HepG2 (cell line): ENCODE results near the gene ZNF444. TPM values are rescaled to one million over a fixed set of nuclear protein-coding genes. Genes with fewer than 3 reads are reported as not detected.

Experiments used
- CREM ChIP-seq, 2 experiments: sonication (generic) in 1 of 2; formaldehyde crosslinking in 1 of 2; IDR thresholded peaks; 2 replicates each; pipeline versions ENCODE4 v1.4.0 to v1.6.1; 2016 to 2020; ENCODE audit warnings: antibody characterized with exemption in 1 of 2, mild to moderate bottlenecking in 1 of 2, missing genetic modification reagents in 1 of 2
- ETV5 ChIP-seq: IDR thresholded peaks from 2 replicates; pipeline ENCODE4 v1.6.1; 2018; ENCODE audit warnings: missing biosample characterization, missing genetic modification reagents, inconsistent platforms, borderline replicate concordance
- IKZF1 ChIP-seq: fragments of 450-650 bp; IDR thresholded peaks from 2 replicates; pipeline ENCODE4 v1.7.1; 2016
- ISL2 ChIP-seq: sonication (generic); formaldehyde crosslinking; IDR thresholded peaks from 2 replicates; pipeline ENCODE4 v1.5.0; 2020; ENCODE audit warnings: missing genetic modification reagents
- JUN ChIP-seq: sonication (generic); formaldehyde crosslinking; IDR thresholded peaks from 2 replicates; pipeline ENCODE4 v1.4.0; 2020; ENCODE audit warnings: mild to moderate bottlenecking, missing genetic modification reagents
- MAF1 ChIP-seq: sonication (generic); formaldehyde crosslinking; IDR thresholded peaks from 2 replicates; pipeline ENCODE4 v1.5.0; 2020; ENCODE audit warnings: missing genetic modification reagents, borderline replicate concordance
- MEF2D ChIP-seq: sonication (generic); formaldehyde crosslinking; IDR thresholded peaks from 2 replicates; pipeline ENCODE4 v1.5.1; 2020; ENCODE audit warnings: mild to moderate bottlenecking, missing genetic modification reagents
- MTF1 ChIP-seq: sonication (generic); formaldehyde crosslinking; IDR thresholded peaks from 2 replicates; pipeline ENCODE4 v1.5.0; 2020; ENCODE audit warnings: missing genetic modification reagents
- MZF1 ChIP-seq: sonication (generic); formaldehyde crosslinking; IDR thresholded peaks from 2 replicates; pipeline ENCODE4 v1.8.1; 2023; ENCODE audit warnings: mild to moderate bottlenecking, missing genetic modification reagents, borderline replicate concordance
- NCOA2 ChIP-seq: sonication (generic); formaldehyde crosslinking; IDR thresholded peaks from 2 replicates; pipeline ENCODE4 v1.8.0; 2022; ENCODE audit warnings: inconsistent platforms
- NRL ChIP-seq: sonication (generic); formaldehyde crosslinking; IDR thresholded peaks from 2 replicates; pipeline ENCODE4 v1.5.0; 2020; ENCODE audit warnings: missing genetic modification reagents, mild to moderate bottlenecking, moderate library complexity, borderline replicate concordance
- RFX3 ChIP-seq: IDR thresholded peaks from 2 replicates; pipeline ENCODE4 v1.6.1; 2016; ENCODE audit warnings: missing biosample characterization, missing genetic modification reagents
- RORA ChIP-seq: sonication (generic); formaldehyde crosslinking; IDR thresholded peaks from 2 replicates; pipeline ENCODE4 v1.5.0; 2020; ENCODE audit warnings: mild to moderate bottlenecking, missing genetic modification reagents, moderate library complexity
- STAT5B ChIP-seq: sonication (generic); formaldehyde crosslinking; IDR thresholded peaks from 2 replicates; pipeline ENCODE4 v1.4.0; 2020; ENCODE audit warnings: missing genetic modification reagents
- ZFP62 ChIP-seq: sonication (generic); formaldehyde crosslinking; IDR thresholded peaks from 2 replicates; pipeline ENCODE4 v1.4.0; 2020; ENCODE audit warnings: missing genetic modification reagents
- ZNF34 ChIP-seq: sonication (generic); formaldehyde crosslinking; IDR thresholded peaks from 2 replicates; pipeline ENCODE4 v1.4.0; 2020; ENCODE audit warnings: mild to moderate bottlenecking, missing genetic modification reagents, borderline replicate concordance
- ZNF678 ChIP-seq: sonication (generic); formaldehyde crosslinking; IDR thresholded peaks from 2 replicates; pipeline ENCODE4 v1.4.0; 2020; ENCODE audit warnings: mild to moderate bottlenecking, missing genetic modification reagents
- ZNF768 ChIP-seq: sonication (generic); formaldehyde crosslinking; IDR thresholded peaks from 2 replicates; pipeline ENCODE4 v1.4.0; 2020; ENCODE audit warnings: missing genetic modification reagents
- polyA plus RNA-seq, 8 experiments: library from polyadenylated mRNA; depleted of rRNA in 3 of 8; stranded (reverse) in 7 of 8; unstranded in 1 of 8; fragments of >200 nt; fragmentation: Illumina TruSeq in 4 of 8; extraction: Trizol in 4 of 8; gene quantifications; 2 replicates each; pipeline versions ENCODE4 v1.2.1 to v1.2.3, GENCODE V29; 2011 to 2016; ENCODE audit warnings: low read depth in 4 of 8, missing spikeins in 1 of 8, mixed read lengths in 1 of 8; ENCODE audit not compliant: insufficient read depth in 1 of 8
- total RNA-seq, 5 experiments: library from RNA; depleted of rRNA; stranded (reverse); fragments of >200 nt; fragmentation: Illumina TruSeq; extraction: Trizol; gene quantifications; 2 replicates each; pipeline ENCODE4 v1.2.3, GENCODE V29; 2016; ENCODE audit warnings: low read depth in 1 of 5
- TF ChIP-seq, protein P1 (sequence below): sonication (generic); formaldehyde crosslinking; IDR thresholded peaks from 2 replicates; pipeline ENCODE4 v1.8.0; 2022; ENCODE audit warnings: mild to moderate bottlenecking, missing genetic modification reagents, moderate library complexity
- TF ChIP-seq, protein P2 (sequence below): sonication (generic); formaldehyde crosslinking; IDR thresholded peaks from 2 replicates; pipeline ENCODE4 v1.8.0; 2022; ENCODE audit warnings: mild to moderate bottlenecking, missing genetic modification reagents; ENCODE audit not compliant: insufficient replicate concordance
- TF ChIP-seq, protein P3 (sequence below): sonication (generic); formaldehyde crosslinking; IDR thresholded peaks from 2 replicates; pipeline ENCODE4 v1.4.0; 2020; ENCODE audit warnings: missing genetic modification reagents
- TF ChIP-seq, protein P4 (sequence below): IDR thresholded peaks from 2 replicates; pipeline ENCODE4 v1.6.1; 2016; ENCODE audit warnings: low read depth, borderline replicate concordance

The ZNF444 gene
- total and polyA plus RNA-seq, 2 of the 13 experiments (the other 11 are each of a cell fraction or from before 2014, with no cell fraction given): 27.4 to 30.3 TPM

DNA sequence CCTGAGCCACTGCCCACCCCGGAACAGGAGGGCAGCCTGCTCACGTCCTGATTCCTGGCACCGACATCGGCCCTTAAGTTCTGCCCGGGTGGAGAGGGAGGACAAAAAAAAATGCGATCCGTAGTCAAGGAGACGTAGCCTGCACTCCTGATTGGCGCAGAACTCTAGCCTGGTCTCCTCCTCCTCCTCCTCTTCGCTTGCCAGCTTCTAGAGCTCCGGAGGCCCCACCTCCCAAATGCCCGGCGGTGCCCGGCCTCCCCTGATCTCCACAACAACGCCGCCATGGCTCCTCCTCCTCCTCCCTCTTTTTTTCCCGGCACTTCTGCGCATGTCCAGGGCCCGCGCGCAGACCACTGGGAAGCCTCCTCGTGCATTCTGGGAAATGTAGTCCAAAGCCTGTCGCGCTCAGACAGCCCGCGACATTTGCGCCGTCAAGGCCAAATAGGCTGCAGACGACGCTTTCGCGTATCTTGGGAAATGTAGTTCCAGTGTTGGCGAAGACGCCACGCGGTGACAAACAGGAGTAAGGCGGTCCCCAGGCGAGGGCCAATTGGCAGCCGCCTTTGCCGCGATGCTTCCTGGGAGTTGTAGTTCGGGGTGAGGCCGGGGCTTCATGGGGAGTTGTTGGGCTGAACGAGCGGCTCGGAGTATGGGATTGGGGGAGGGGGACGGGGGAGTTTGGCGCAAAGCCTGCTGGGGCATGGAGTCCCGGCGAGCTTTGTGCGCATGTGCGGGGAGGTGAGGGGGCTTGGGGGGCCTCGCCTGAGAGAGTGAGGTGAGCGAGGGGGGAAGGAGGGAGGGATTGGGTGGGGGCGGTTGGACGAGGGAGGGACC is at the start of gene ZNF444 (continued):
- TF ChIP-seq MAF1 (no peak), NCOA2 (CRISPR knock-in tag) (no peak), ZFP62 (no peak; the same call in 1 of the 2 replicates), RFX3 (CRISPR knock-in tag) (peak; percentile 61), STAT5B (CRISPR knock-in tag) (no peak), CREM (IDR thresholded peaks at IDR 0.05) (peak; percentile 100), CREM (CRISPR knock-in tag; IDR thresholded peaks at IDR 0.05) (0 out of 2 replicates have a peak, but pooled peaks have one; percentile 52), ZNF678 (CRISPR knock-in tag) (no peak), NRL (no peak), MTF1 (CRISPR knock-in tag) (peak; percentile 51; the same call in 1 of the 2 replicates), ZNF768 (CRISPR knock-in tag) (no peak), JUN (CRISPR knock-in tag) (no peak), MEF2D (CRISPR knock-in tag) (peak; percentile 47; the same call in 1 of the 2 replicates), ISL2 (0 out of 2 replicates have a peak, but pooled peaks have one; percentile 41), IKZF1 (no peak), ETV5 (CRISPR knock-in tag) (peak; percentile 47; the same call in 1 of the 2 replicates), ZNF34 (no peak), MZF1 (CRISPR knock-in tag) (no peak), RORA (CRISPR knock-in tag) (no peak)
- TF ChIP-seq, protein P1, sequence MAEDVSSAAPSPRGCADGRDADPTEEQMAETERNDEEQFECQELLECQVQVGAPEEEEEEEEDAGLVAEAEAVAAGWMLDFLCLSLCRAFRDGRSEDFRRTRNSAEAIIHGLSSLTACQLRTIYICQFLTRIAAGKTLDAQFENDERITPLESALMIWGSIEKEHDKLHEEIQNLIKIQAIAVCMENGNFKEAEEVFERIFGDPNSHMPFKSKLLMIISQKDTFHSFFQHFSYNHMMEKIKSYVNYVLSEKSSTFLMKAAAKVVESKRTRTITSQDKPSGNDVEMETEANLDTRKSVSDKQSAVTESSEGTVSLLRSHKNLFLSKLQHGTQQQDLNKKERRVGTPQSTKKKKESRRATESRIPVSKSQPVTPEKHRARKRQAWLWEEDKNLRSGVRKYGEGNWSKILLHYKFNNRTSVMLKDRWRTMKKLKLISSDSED (CRISPR knock-in tag): no peak
- TF ChIP-seq, protein P2, sequence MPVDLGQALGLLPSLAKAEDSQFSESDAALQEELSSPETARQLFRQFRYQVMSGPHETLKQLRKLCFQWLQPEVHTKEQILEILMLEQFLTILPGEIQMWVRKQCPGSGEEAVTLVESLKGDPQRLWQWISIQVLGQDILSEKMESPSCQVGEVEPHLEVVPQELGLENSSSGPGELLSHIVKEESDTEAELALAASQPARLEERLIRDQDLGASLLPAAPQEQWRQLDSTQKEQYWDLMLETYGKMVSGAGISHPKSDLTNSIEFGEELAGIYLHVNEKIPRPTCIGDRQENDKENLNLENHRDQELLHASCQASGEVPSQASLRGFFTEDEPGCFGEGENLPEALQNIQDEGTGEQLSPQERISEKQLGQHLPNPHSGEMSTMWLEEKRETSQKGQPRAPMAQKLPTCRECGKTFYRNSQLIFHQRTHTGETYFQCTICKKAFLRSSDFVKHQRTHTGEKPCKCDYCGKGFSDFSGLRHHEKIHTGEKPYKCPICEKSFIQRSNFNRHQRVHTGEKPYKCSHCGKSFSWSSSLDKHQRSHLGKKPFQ (CRISPR knock-in tag): no peak
- TF ChIP-seq, protein P3, sequence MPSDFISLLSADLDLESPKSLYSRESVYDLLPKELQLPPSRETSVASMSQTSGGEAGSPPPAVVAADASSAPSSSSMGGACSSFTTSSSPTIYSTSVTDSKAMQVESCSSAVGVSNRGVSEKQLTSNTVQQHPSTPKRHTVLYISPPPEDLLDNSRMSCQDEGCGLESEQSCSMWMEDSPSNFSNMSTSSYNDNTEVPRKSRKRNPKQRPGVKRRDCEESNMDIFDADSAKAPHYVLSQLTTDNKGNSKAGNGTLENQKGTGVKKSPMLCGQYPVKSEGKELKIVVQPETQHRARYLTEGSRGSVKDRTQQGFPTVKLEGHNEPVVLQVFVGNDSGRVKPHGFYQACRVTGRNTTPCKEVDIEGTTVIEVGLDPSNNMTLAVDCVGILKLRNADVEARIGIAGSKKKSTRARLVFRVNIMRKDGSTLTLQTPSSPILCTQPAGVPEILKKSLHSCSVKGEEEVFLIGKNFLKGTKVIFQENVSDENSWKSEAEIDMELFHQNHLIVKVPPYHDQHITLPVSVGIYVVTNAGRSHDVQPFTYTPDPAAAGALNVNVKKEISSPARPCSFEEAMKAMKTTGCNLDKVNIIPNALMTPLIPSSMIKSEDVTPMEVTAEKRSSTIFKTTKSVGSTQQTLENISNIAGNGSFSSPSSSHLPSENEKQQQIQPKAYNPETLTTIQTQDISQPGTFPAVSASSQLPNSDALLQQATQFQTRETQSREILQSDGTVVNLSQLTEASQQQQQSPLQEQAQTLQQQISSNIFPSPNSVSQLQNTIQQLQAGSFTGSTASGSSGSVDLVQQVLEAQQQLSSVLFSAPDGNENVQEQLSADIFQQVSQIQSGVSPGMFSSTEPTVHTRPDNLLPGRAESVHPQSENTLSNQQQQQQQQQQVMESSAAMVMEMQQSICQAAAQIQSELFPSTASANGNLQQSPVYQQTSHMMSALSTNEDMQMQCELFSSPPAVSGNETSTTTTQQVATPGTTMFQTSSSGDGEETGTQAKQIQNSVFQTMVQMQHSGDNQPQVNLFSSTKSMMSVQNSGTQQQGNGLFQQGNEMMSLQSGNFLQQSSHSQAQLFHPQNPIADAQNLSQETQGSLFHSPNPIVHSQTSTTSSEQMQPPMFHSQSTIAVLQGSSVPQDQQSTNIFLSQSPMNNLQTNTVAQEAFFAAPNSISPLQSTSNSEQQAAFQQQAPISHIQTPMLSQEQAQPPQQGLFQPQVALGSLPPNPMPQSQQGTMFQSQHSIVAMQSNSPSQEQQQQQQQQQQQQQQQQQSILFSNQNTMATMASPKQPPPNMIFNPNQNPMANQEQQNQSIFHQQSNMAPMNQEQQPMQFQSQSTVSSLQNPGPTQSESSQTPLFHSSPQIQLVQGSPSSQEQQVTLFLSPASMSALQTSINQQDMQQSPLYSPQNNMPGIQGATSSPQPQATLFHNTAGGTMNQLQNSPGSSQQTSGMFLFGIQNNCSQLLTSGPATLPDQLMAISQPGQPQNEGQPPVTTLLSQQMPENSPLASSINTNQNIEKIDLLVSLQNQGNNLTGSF (CRISPR knock-in tag): no peak
- TF ChIP-seq, protein P4, sequence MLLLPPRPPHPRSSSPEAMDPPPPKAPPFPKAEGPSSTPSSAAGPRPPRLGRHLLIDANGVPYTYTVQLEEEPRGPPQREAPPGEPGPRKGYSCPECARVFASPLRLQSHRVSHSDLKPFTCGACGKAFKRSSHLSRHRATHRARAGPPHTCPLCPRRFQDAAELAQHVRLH (CRISPR knock-in tag): no peak
